GM18907 (cell line): ENCODE results near the gene IFT27.
A peak's percentile ranks its signal among the peaks of the same experiment; 100 is the strongest.

Source experiments
- ATAC-seq: cut with Tn5 transposase; IDR thresholded peaks from one replicate; pipeline ENCODE4 v1.9.1; 2021; ENCODE audit warnings: mild to moderate bottlenecking, moderate library complexity; ENCODE audit not compliant: unreplicated experiment

Gene IFT27

GRCh38 chr22:36797911-36798673 lies 22.2 kb upstream of the IFT27 start:
- ATAC-seq: no peak

GRCh38 chr22:36797374-36797773 lies 21.5 kb upstream of the IFT27 start:
- ATAC-seq: no peak

- no peak for ATAC-seq
These were observed 20.7 kb upstream of the IFT27 start for GRCh38 chr22:36796552-36797175.

GRCh38 chr22:36795633-36796032 lies 19.7 kb upstream of the IFT27 start:
- no peak for ATAC-seq

- peak; percentile 60 for ATAC-seq
These were observed 14.7 kb upstream of the IFT27 start for GRCh38 chr22:36790648-36791047.

- ATAC-seq: no peak
These were observed 11.5 kb upstream of the IFT27 start for GRCh38 chr22:36787204-36787988.

GRCh38 chr22:36783743-36784142 lies 7.8 kb upstream of the IFT27 start:
- ATAC-seq: no peak

- peak; percentile 67 for ATAC-seq
These were observed 6.0 kb upstream of the IFT27 start for GRCh38 chr22:36781656-36782627.

- ATAC-seq: no peak
These were observed 2.1 kb upstream of the IFT27 start for GRCh38 chr22:36778020-36778419.

GRCh38 chr22:36776722-36777121 lies 803 bp upstream of the IFT27 start:
- no peak for ATAC-seq

GRCh38 chr22:36775586-36775963 lies 344 bp downstream of the IFT27 start:
- ATAC-seq: peak; percentile 10

GRCh38 chr22:36773935-36774334 lies 2.0 kb downstream of the IFT27 start:
- no peak for ATAC-seq

- no peak for ATAC-seq
These were observed 3.5 kb downstream of the IFT27 start for GRCh38 chr22:36772451-36772850.

- no peak for ATAC-seq
These were observed 4.4 kb downstream of the IFT27 start for GRCh38 chr22:36771356-36772063.

- ATAC-seq: no peak
These were observed 5.2 kb downstream of the IFT27 start for GRCh38 chr22:36770513-36771231.

- no peak for ATAC-seq
These were observed 6.1 kb downstream of the IFT27 start for GRCh38 chr22:36769541-36770512.

- ATAC-seq: no peak
These were observed 7.3 kb downstream of the IFT27 start for GRCh38 chr22:36768616-36769015.

- ATAC-seq: no peak
These were observed 7.8 kb downstream of the IFT27 start for GRCh38 chr22:36768141-36768540.
